MG63 (cell line): ENCODE results near the gene RILPL2. TPM values are rescaled to one million over a fixed set of nuclear protein-coding genes. Genes with fewer than 3 reads are reported as not detected.
"Not testable (repeated sequence)": the region's sequence is repeated elsewhere in the genome, so short reads cannot be mapped to it uniquely, and the experiment has no call there.

ENCODE experiments used
- DNase-seq: peaks from one replicate; pipeline ENCODE4 v3.0.0-alpha.2; 2020
- H3K27me3 ChIP-seq: fragments of 250-450 bp; sonication (Bioruptor Pico); 2 replicates; pipeline ENCODE4 v1.5.1; 2020; ENCODE audit warnings: mild to moderate bottlenecking, moderate library complexity
- H3K36me3 ChIP-seq: fragments of 250-450 bp; sonication (Bioruptor Pico); 2 replicates; pipeline ENCODE4 v1.5.1; 2020; ENCODE audit warnings: mild to moderate bottlenecking, moderate library complexity
- H3K4me3 ChIP-seq: fragments of 250-450 bp; sonication (Bioruptor Pico); 2 replicates; pipeline ENCODE4 v1.5.1; 2020; ENCODE audit warnings: mild to moderate bottlenecking, moderate library complexity
- H3K9me3 ChIP-seq: fragments of 250-450 bp; sonication (Bioruptor Pico); 2 replicates; pipeline ENCODE4 v1.5.1; 2020; ENCODE audit warnings: mild to moderate bottlenecking, moderate library complexity
- total RNA-seq: library from RNA; depleted of rRNA; stranded (reverse); fragments of >200 nt; shearing (Covaris generic); gene quantifications from 2 replicates; pipeline ENCODE4 v1.2.3, GENCODE V29; 2014; ENCODE audit warnings: low replicate concordance; rRNA removed

Gene RILPL2
- total RNA-seq, 1 experiment from 2014 or later = 3.5 TPM

DNA sequence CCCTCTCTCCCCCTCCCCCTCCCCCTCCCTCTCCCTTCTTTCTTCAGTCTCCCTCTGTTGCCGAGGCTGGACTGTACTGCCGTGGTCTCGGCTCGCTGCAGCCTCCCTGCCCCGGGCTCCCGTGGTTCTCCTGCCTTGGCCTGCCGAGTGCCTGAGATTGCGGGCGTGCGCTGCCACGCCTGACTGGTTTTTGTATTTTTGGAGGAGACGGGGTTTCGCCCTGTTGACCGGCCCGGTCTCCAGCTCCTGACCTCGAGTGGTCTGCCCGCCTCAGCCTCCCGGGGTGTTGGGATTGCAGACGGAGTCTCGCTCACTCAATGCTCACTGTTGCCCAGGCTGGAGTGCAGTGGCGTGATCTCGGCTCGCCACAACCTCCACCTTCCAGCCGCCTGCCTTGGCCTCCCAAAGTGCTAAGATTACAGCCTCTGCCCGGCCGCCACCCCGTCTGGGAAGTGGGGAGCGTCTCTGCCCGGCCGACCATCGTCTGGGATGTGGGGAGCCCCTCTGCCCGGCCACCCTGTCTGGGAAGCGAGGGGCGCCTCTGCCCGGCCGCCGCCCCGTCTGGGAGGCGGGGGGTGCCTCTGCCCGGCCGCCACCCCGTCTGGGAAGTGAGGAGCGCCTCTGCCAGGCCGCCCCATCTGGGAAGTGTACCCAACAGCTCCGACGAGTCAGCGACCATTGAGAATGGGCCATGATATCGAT is 64.7 kb downstream of the RILPL2 start:
- not testable (repeated sequence) for H3K4me3 ChIP-seq, DNase-seq, H3K27me3 ChIP-seq, H3K36me3 ChIP-seq, H3K9me3 ChIP-seq

DNA sequence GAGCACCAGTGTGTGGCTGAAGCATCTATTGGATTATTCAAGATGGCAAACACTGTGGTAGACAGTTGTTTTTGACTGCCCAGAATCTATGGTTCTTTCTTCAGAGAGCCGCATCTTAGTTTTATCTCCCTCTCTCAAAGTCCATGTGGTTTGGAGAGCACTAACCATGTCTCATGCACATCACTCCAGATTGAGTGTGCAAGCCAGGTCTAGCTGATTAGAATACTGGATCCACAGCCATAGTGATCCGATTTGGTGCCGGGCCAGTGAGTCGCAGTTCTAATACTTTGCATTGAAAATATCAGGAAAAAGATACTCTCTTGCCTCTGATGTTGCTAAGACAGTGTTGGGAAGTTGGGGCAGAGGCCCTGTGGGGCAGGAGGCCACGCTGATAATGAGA is 67.3 kb downstream of the RILPL2 start:
- no peaks in the 10 kb centered on the region for H3K36me3 ChIP-seq
- no peak overlapping the region for H3K4me3 ChIP-seq
- no peaks in the 10 kb centered on the region for H3K9me3 ChIP-seq
- DNase-seq = no peak
- no peaks in the 10 kb centered on the region for H3K27me3 ChIP-seq

DNA sequence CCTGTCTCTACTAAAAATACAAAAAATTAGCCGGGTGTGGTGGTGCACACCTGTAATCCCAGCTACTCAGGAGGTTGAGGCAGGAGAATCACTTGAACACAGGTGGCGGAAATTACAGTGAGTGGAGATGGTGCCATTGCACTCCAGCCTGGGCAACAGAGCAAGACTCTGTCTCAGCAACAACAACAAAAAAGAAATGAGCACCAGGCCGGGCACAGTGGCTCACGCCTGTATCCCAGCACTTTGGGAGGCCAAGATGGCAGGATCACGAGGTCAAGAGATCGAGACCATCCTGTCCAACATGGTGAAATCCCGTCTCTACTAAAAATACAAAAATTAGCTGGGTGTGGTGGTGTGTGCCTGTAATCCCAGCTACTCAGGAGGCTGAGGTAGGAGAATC is 68.1 kb downstream of the RILPL2 start:
- H3K4me3 ChIP-seq, H3K27me3 ChIP-seq, DNase-seq, H3K36me3 ChIP-seq, H3K9me3 ChIP-seq: not testable (repeated sequence)

DNA sequence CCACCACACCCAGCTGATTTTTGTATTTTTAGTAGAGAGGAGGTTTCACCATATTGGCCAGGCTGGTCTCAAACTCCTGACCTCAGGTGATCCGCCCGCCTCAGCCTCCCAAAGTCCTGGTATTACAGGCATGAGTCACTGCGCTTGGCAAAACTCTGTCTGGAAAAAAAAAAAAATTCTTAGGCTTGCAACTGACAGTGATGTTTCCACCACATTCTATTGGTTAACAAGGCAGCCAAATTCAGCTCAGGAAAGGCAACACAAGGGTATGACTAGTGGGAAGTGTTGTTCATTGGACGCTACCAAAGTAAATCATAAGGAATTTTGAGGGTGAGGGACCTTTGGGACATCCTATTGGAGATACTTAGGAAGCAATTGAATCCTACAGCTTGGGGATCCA is 69.0 kb downstream of the RILPL2 start:
- no peak for DNase-seq
- no peaks in the 10 kb centered on the region for H3K27me3 ChIP-seq

More for the DNA sequence above, 69.0 kb downstream of the RILPL2 start:
- Histone ChIP-seq H3K9me3 (no peaks in the 10 kb centered on the region), H3K36me3 (no peaks in the 10 kb centered on the region; the same call in 1 of the 2 replicates), H3K4me3 (no peak overlapping the region)

Other genes with a start within 250 kb of the RILPL2 start
- 16.0 and 20.7 TPM in 2 replicates for gene MPHOSPH9, start 203.5 kb downstream of the RILPL2 start, total RNA-seq
- gene MTRFR, start 203.2 kb downstream of the RILPL2 start, total RNA-seq = 17.6 and 27.1 TPM in 2 replicates
- gene CDK2AP1, start 164.8 kb downstream of the RILPL2 start, total RNA-seq = 145 and 192 TPM in 2 replicates
- 9.7 and 13.8 TPM in 2 replicates for gene SBNO1, start 71.8 kb downstream of the RILPL2 start, total RNA-seq
- 53.0 and 76.8 TPM in 2 replicates for gene KMT5A, start 52.6 kb downstream of the RILPL2 start, total RNA-seq
- gene SNRNP35, start 21.5 kb upstream of the RILPL2 start, total RNA-seq = 2.8 and 16.4 TPM in 2 replicates
- gene RILPL1, start 97.0 kb upstream of the RILPL2 start, total RNA-seq = 24.2 and 31.4 TPM in 2 replicates
- 395 and 529 TPM in 2 replicates for gene TMED2, start 147.9 kb upstream of the RILPL2 start, total RNA-seq
- gene DDX55, start 165.4 kb upstream of the RILPL2 start, total RNA-seq = 23.5 and 24.1 TPM in 2 replicates
- 26.2 and 82.1 TPM in 2 replicates for gene EIF2B1, start 197.0 kb upstream of the RILPL2 start, total RNA-seq
- gene GTF2H3, start 197.1 kb upstream of the RILPL2 start, total RNA-seq = 37.4 and 52.1 TPM in 2 replicates
- 6.3 and 8.3 TPM in 2 replicates for gene TCTN2, start 234.4 kb upstream of the RILPL2 start, total RNA-seq